ENCODE measurements around the gene BCKDHB.
A peak's percentile ranks its signal among the peaks of the same experiment; 100 is the strongest.

Gene BCKDHB

GRCh38 chr6:80181352-80182081 lies 75.0 kb downstream of the BCKDHB start:
- no peaks in the 10 kb centered on the region for H3K36me3 ChIP-seq (ENCODE audit: control insufficient read depth, insufficient read depth, low read length, severe bottlenecking)
- no peaks in the 10 kb centered on the region for H3K27me3 ChIP-seq (replicated peaks; ENCODE audit: control insufficient read depth, insufficient read depth, low read length)
- H3K9me3 ChIP-seq (ENCODE audit: control insufficient read depth, low read length) = no peaks in the 10 kb centered on the region
- H3K4me1 ChIP-seq (ENCODE audit: control insufficient read depth, insufficient read depth, low read length) = no peaks in the 10 kb centered on the region
- H3K4me3 ChIP-seq (ENCODE audit: low read length) = no peak overlapping the region
- DNase-seq (ENCODE audit: low read depth) = no peak
- no peak overlapping the region for H3K9ac ChIP-seq (ENCODE audit: low read length)

DNA sequence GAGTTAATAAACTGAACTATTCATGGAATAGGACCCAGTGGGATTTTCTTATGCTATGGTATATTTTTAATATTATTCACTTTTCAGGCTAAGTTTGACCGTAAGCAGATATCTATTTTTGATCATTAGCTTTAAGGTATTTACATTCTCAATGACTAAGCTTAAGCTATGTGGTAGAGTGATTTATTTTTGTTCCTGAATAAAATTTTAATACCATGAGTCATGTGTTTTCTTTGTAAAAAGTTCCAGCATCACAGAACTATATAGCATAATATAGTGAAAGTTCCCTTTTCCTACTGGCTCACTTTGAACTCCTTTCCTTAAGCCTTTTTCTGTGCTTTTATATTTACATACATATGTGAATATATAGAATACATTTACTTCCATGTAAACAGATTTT lies 75.8 kb downstream of the BCKDHB start:
- H3K27me3 ChIP-seq (replicated peaks; ENCODE audit: control insufficient read depth, insufficient read depth, low read length) = no peaks in the 10 kb centered on the region
- no peak overlapping the region for H3K9ac ChIP-seq (ENCODE audit: low read length)
- peak; percentile 47 for DNase-seq (ENCODE audit: low read depth)
- no peaks in the 10 kb centered on the region for H3K4me1 ChIP-seq (ENCODE audit: control insufficient read depth, insufficient read depth, low read length)
- no peaks in the 10 kb centered on the region for H3K9me3 ChIP-seq (ENCODE audit: control insufficient read depth, low read length)
- no peak overlapping the region for H3K4me3 ChIP-seq (ENCODE audit: low read length)
- H3K36me3 ChIP-seq (ENCODE audit: control insufficient read depth, insufficient read depth, low read length, severe bottlenecking) = no peaks in the 10 kb centered on the region

- no peak for DNase-seq (ENCODE audit: low read depth)
- Histone ChIP-seq H3K36me3 (ENCODE audit: control insufficient read depth, insufficient read depth, low read length, severe bottlenecking) (no peaks in the 10 kb centered on the region), H3K9me3 (ENCODE audit: control insufficient read depth, low read length) (no peaks in the 10 kb centered on the region), H3K27me3 (replicated peaks; ENCODE audit: control insufficient read depth, insufficient read depth, low read length) (no peaks in the 10 kb centered on the region), H3K4me3 (ENCODE audit: low read length) (no peak overlapping the region), H3K4me1 (ENCODE audit: control insufficient read depth, insufficient read depth, low read length) (no peaks in the 10 kb centered on the region), H3K9ac (ENCODE audit: low read length) (no peak overlapping the region)
These were observed 76.7 kb downstream of the BCKDHB start for GRCh38 chr6:80183019-80183795.

DNA sequence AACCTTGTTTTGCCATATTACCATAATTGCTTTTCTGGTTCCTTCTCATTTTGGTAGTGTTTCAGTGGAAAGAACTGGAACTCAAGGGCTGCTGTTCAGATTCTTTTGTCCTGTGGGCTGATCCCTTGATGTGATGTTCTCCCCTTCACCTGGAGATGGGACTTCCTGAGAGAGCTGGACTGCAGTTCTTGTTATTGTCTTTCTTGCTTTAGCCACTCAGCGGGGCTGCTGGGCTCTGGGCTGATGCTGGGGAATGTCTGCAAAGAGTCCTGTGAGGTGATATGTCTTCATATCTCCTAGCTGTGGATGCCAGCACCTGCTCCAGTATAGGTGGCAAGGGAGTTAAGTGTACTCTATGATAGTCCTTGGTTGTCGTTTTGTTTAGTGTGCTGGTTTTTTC lies 79.0 kb downstream of the BCKDHB start:
- no peak overlapping the region for H3K9ac ChIP-seq (ENCODE audit: low read length)
- no peak for DNase-seq (ENCODE audit: low read depth)
- H3K4me3 ChIP-seq (ENCODE audit: low read length) = no peak overlapping the region
- no peaks in the 10 kb centered on the region for H3K9me3 ChIP-seq (ENCODE audit: control insufficient read depth, low read length)
- no peaks in the 10 kb centered on the region for H3K4me1 ChIP-seq (ENCODE audit: control insufficient read depth, insufficient read depth, low read length)
- no peaks in the 10 kb centered on the region for H3K27me3 ChIP-seq (replicated peaks; ENCODE audit: control insufficient read depth, insufficient read depth, low read length)
- H3K36me3 ChIP-seq (ENCODE audit: control insufficient read depth, insufficient read depth, low read length, severe bottlenecking) = no peaks in the 10 kb centered on the region

- no peak for DNase-seq (ENCODE audit: low read depth)
- no peaks in the 10 kb centered on the region for H3K36me3 ChIP-seq (ENCODE audit: control insufficient read depth, insufficient read depth, low read length, severe bottlenecking)
- H3K4me1 ChIP-seq (ENCODE audit: control insufficient read depth, insufficient read depth, low read length) = no peaks in the 10 kb centered on the region
- no peaks in the 10 kb centered on the region for H3K27me3 ChIP-seq (replicated peaks; ENCODE audit: control insufficient read depth, insufficient read depth, low read length)
- no peaks in the 10 kb centered on the region for H3K9me3 ChIP-seq (ENCODE audit: control insufficient read depth, low read length)
- H3K9ac ChIP-seq (ENCODE audit: low read length) = no peak overlapping the region
- no peak overlapping the region for H3K4me3 ChIP-seq (ENCODE audit: low read length)
These were observed 79.6 kb downstream of the BCKDHB start for GRCh38 chr6:80186082-80186481.

- Histone ChIP-seq H3K9ac (ENCODE audit: low read length) (no peak overlapping the region), H3K4me3 (ENCODE audit: low read length) (no peak overlapping the region), H3K9me3 (ENCODE audit: control insufficient read depth, low read length) (no peaks in the 10 kb centered on the region), H3K4me1 (ENCODE audit: control insufficient read depth, insufficient read depth, low read length) (peaks cover 14% of the 10 kb centered on the region), H3K36me3 (ENCODE audit: control insufficient read depth, insufficient read depth, low read length, severe bottlenecking) (no peaks in the 10 kb centered on the region), H3K27me3 (replicated peaks; ENCODE audit: control insufficient read depth, insufficient read depth, low read length) (no peaks in the 10 kb centered on the region)
- DNase-seq (ENCODE audit: low read depth) = no peak
These were observed 90.4 kb downstream of the BCKDHB start for GRCh38 chr6:80196906-80197305.

- H3K36me3 ChIP-seq (ENCODE audit: control insufficient read depth, insufficient read depth, low read length, severe bottlenecking) = no peaks in the 10 kb centered on the region
- H3K4me1 ChIP-seq (ENCODE audit: control insufficient read depth, insufficient read depth, low read length) = peaks cover 14% of the 10 kb centered on the region
- no peak overlapping the region for H3K9ac ChIP-seq (ENCODE audit: low read length)
- DNase-seq (ENCODE audit: low read depth) = peak; percentile 36
- H3K9me3 ChIP-seq (ENCODE audit: control insufficient read depth, low read length) = no peaks in the 10 kb centered on the region
- no peaks in the 10 kb centered on the region for H3K27me3 ChIP-seq (replicated peaks; ENCODE audit: control insufficient read depth, insufficient read depth, low read length)
- H3K4me3 ChIP-seq (ENCODE audit: low read length) = no peak overlapping the region
These were observed 91.0 kb downstream of the BCKDHB start for GRCh38 chr6:80197474-80197873.

DNA sequence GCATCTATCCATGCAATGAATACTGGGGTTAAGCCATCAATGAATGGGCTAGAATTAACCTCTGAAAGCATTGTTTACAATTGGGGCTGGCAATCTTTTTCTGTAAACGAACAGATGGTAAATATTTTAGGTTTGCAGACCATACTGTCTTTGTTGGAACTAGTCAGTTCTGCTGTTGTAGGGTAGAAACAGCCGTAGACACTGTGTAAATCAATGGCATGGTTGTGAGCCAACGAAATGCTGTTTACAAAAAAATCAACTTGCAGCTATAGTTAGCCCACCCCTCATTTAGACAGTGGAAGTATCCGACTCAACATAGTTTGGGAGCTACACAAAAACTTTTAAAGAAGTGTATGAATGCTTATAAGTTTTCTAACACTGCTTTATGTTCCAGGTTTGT lies 91.5 kb downstream of the BCKDHB start:
- Histone ChIP-seq H3K4me1 (ENCODE audit: control insufficient read depth, insufficient read depth, low read length) (peaks cover 14% of the 10 kb centered on the region), H3K4me3 (ENCODE audit: low read length) (no peak overlapping the region), H3K27me3 (replicated peaks; ENCODE audit: control insufficient read depth, insufficient read depth, low read length) (no peaks in the 10 kb centered on the region), H3K9ac (ENCODE audit: low read length) (no peak overlapping the region), H3K9me3 (ENCODE audit: control insufficient read depth, low read length) (no peaks in the 10 kb centered on the region), H3K36me3 (ENCODE audit: control insufficient read depth, insufficient read depth, low read length, severe bottlenecking) (no peaks in the 10 kb centered on the region)
- no peak for DNase-seq (ENCODE audit: low read depth)

DNA sequence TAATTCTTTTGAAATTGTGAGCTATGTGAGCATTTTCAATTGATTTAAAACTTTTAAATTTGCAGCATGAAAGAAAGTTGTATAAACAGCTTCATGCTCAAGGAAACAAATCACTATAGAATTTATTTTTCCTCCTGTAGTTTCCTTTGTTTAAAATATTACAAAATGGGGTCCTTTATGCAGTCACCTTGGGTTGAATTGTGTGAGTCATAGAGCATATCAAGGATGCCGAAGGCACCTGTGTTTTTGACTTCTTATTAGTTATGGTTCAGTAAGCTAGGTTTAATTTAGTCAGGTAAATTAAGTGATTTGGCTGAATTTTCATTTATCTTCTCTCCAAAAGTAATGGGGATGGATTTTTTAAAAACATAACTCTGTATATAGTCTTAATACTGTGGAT lies 96.8 kb downstream of the BCKDHB start:
- H3K4me3 ChIP-seq (ENCODE audit: low read length) = no peak overlapping the region
- peaks cover 14% of the 10 kb centered on the region for H3K36me3 ChIP-seq (ENCODE audit: control insufficient read depth, insufficient read depth, low read length, severe bottlenecking)
- H3K9ac ChIP-seq (ENCODE audit: low read length) = no peak overlapping the region
- H3K4me1 ChIP-seq (ENCODE audit: control insufficient read depth, insufficient read depth, low read length) = no peaks in the 10 kb centered on the region
- no peaks in the 10 kb centered on the region for H3K9me3 ChIP-seq (ENCODE audit: control insufficient read depth, low read length)
- H3K27me3 ChIP-seq (replicated peaks; ENCODE audit: control insufficient read depth, insufficient read depth, low read length) = no peaks in the 10 kb centered on the region
- DNase-seq (ENCODE audit: low read depth) = no peak

GRCh38 chr6:80205404-80205803 lies 98.9 kb downstream of the BCKDHB start:
- no peak overlapping the region for H3K9ac ChIP-seq (ENCODE audit: low read length)
- no peaks in the 10 kb centered on the region for H3K4me1 ChIP-seq (ENCODE audit: control insufficient read depth, insufficient read depth, low read length)
- H3K36me3 ChIP-seq (ENCODE audit: control insufficient read depth, insufficient read depth, low read length, severe bottlenecking) = peaks cover 14% of the 10 kb centered on the region
- H3K27me3 ChIP-seq (replicated peaks; ENCODE audit: control insufficient read depth, insufficient read depth, low read length) = no peaks in the 10 kb centered on the region
- H3K9me3 ChIP-seq (ENCODE audit: control insufficient read depth, low read length) = no peaks in the 10 kb centered on the region
- no peak overlapping the region for H3K4me3 ChIP-seq (ENCODE audit: low read length)
- no peak for DNase-seq (ENCODE audit: low read depth)

DNA sequence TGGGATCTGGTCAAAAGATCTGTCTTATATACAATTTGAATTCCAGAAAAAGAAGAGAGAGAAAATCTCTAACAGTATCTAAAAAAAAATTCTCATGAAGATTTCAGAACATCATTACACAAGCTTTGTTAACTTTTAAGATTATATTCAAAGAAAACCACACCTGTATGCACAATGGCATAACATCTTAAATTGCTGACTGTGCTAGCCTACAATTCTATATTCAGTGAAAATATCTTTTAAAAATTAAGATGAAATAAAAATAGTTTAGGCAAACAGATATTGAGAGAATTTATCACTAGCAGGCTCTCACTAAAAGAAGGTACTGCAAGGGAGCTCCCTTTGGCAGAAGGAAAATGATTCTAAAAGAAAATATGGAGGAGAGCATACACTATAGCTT lies 100.3 kb downstream of the BCKDHB start:
- H3K9ac ChIP-seq (ENCODE audit: low read length) = no peak overlapping the region
- peaks cover 9% of the 10 kb centered on the region for H3K4me1 ChIP-seq (ENCODE audit: control insufficient read depth, insufficient read depth, low read length)
- peaks cover 14% of the 10 kb centered on the region for H3K36me3 ChIP-seq (ENCODE audit: control insufficient read depth, insufficient read depth, low read length, severe bottlenecking)
- no peak overlapping the region for H3K4me3 ChIP-seq (ENCODE audit: low read length)
- no peak for DNase-seq (ENCODE audit: low read depth)
- no peaks in the 10 kb centered on the region for H3K9me3 ChIP-seq (ENCODE audit: control insufficient read depth, low read length)
- no peaks in the 10 kb centered on the region for H3K27me3 ChIP-seq (replicated peaks; ENCODE audit: control insufficient read depth, insufficient read depth, low read length)

Measured in adipocyte (in vitro differentiated cells).